ENCODE measurements around the gene CCDC6.
"Not testable (repeated sequence)": the region's sequence is repeated elsewhere in the genome, so short reads cannot be mapped to it uniquely, and the experiment has no call there.

Gene CCDC6

GRCh38 chr10:59906417-59907202, at the start of gene CCDC6:
CCDC6 (minus strand) TSS chr10:59906556; CDS start chr10:59906424, 132 bp downstream.
- peak; percentile 28 for DNase-seq

GRCh38 chr10:59954296-59954695, 47.9 kb upstream of the CCDC6 start:
- DNase-seq: no peak

DNA sequence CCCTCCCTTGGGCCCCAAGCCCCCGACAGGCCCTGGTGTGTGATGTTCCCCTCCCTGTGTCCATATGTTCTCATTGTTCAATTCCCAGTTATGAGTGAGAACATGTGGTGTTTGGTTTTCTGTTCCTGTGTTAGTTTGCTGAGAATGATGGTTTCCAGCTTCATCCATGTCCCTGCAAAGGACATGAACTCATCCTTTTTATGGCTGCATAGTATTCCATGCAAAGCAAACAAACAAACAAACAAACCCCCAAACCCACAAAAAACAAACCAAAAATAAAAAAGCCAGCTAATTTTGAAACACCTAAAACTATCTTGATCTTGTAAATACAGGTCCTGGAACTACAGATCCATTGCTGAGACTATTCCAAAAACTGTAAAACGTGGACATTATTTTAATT, 47.4 kb upstream of the CCDC6 start:
- not testable (repeated sequence) for DNase-seq

DNA sequence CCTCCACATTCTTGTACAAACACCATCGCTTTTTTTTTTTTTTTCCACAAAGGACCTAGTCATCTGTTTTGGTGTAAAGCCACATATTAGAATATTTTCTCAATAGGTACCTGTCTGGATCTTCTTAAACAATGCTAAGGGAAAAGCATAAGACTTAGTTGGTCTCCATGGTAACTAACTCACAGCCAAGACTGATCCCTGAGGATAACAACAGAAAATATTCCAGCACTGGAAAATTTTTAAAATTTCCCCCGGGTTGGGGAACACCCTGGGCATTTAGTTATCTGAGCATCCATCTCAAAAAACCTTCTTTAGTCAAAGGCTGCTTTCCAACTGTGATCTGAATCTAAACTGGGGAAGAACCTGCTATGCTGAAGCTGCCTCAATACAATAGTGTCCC, 43.7 kb upstream of the CCDC6 start:
- DNase-seq: no peak

- no peak for DNase-seq
Measured at GRCh38 chr10:59949608-59950007, 43.3 kb upstream of the CCDC6 start.

DNA sequence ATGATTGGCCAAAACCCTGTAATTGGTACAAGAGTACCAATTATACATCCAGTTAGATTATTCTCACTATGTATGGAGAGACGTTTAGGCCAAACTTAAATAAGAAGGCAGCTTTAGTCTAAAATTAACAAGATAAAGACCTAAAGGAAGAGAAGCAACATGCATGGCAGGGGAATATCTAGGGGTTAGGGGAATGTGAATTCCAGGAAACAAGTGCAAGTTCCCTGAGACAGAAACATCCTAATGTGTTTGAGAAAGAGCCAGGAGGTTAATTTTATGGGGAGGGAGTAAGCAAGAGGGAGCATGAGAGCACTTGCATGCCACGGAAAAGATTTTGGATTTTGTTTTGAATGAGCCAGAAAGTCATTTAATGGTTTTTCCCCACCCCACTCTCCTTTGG, 39.6 kb upstream of the CCDC6 start:
- no peak for DNase-seq

- DNase-seq: no peak
Measured at GRCh38 chr10:59945590-59945989, 39.2 kb upstream of the CCDC6 start.

- no peak for DNase-seq
Measured at GRCh38 chr10:59944339-59944935, 38.1 kb upstream of the CCDC6 start.

DNA sequence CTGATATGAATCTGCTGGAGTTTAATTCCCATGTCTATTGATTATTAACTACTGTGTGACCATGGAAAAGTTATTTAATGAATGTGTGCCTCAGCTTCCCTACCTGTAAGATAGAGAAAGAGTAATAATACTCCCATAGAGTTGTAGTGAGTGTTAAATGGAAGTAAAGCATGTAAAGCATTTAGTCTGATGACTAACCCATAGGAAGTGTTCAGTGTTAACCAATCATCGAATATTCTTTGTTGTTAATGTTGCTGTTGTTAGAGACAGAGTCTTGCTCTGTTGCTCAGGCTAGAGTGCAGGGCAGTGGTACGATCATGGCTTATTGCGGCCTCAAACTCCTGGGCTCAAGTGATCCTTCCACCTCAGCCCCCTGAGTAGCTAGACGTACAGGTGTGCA, 36.2 kb upstream of the CCDC6 start:
- no peak for DNase-seq

- DNase-seq: no peak
Measured at GRCh38 chr10:59937720-59938119, 31.4 kb upstream of the CCDC6 start.

GRCh38 chr10:59934701-59935100, 28.3 kb upstream of the CCDC6 start:
- no peak for DNase-seq

GRCh38 chr10:59930788-59931521, 24.6 kb upstream of the CCDC6 start:
- not testable (repeated sequence) for DNase-seq

- no peak for DNase-seq
Measured at GRCh38 chr10:59926086-59926485, 19.7 kb upstream of the CCDC6 start.

GRCh38 chr10:59922907-59923306, 16.6 kb upstream of the CCDC6 start:
- DNase-seq: no peak

DNA sequence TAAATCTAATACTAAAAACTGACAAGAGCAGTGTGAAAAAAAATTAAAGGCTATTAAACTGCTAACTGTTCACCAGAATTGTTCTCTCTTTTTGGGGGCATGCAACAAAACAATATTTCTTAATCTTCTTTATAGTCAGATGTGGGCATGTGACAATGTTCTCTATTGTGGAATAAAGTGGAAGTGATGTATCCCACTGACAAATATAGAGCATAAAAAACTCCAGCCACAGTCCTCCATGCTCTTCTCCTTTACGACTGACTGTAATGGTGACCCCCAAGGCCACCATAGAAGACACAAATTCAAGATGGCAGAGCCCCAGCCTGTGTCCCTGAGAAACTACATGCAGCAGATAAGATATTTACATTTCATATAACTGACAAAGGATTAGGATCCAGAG, 11.6 kb upstream of the CCDC6 start:
- DNase-seq: no peak

DNA sequence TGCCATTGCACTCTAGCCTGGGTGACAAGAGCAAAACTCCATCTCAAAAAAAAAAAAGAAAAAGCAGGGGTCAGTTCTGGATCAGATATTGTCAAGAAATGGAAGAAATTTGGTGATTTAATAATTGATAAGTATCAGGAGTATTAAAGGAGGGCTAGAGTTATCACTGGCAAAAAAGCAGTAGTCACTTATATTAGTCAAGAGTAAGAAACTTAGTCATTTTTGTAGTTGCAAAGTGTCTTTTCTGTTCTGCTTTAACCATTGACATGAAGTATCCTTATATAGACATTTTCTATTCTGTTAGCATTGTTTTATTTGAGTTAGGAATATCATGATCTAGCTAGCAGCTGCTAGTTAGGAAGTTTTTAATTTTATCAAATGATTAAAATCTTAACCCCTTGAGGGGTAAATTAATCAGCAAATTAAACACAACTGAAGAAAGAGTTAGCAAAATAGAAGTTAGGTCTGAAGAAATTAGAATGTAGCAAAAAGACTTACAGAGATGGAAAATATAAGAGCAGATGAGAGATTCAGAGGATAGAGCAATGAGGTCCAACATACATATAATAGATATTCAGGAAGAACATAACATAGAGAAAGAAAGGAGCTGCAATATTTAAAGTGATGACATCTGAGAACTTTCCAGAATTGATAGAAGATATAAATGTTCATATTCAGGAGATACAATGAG, 7.3 kb upstream of the CCDC6 start:
- DNase-seq: no peak

DNA sequence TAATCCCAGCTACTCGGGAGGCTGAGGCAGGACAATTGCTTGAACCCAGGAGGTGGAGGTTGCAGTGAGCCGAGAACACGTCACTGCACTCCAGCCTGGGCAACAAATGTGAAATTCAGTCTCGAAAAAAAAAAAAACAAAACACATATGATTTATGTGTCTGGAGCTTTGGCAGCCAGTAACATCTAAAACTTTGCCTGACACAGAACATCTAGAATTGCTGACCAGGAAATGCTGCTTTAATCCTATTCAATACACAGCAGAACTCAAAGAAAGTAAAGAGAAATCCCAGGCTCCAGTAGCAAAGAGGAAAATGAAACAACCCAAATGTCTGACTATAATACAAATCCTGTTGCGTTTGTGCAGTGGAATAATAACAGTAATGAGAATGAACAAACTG, 4.5 kb upstream of the CCDC6 start:
- DNase-seq: no peak

DNA sequence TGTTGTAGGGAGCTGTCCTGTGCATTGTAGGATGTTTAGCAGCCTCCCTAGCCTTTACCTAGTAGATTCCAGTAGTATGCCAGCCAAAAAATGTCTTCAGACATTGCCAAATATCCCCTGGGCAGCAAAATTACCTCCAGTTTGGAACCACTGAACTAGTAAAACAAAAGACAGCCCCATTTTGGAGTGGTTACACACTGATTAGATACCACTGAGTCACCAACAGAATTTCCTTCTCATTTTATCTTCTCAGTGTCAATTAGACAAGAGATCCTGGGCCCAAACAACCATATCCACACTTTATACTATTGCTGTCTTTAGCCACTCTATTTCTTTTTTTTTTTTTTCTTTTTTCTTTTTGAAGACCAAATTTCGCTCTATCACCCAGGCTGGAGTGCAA, 3.5 kb upstream of the CCDC6 start:
- DNase-seq: no peak

- no peak for DNase-seq
Measured at GRCh38 chr10:59908808-59909143, 2.4 kb upstream of the CCDC6 start.

DNA sequence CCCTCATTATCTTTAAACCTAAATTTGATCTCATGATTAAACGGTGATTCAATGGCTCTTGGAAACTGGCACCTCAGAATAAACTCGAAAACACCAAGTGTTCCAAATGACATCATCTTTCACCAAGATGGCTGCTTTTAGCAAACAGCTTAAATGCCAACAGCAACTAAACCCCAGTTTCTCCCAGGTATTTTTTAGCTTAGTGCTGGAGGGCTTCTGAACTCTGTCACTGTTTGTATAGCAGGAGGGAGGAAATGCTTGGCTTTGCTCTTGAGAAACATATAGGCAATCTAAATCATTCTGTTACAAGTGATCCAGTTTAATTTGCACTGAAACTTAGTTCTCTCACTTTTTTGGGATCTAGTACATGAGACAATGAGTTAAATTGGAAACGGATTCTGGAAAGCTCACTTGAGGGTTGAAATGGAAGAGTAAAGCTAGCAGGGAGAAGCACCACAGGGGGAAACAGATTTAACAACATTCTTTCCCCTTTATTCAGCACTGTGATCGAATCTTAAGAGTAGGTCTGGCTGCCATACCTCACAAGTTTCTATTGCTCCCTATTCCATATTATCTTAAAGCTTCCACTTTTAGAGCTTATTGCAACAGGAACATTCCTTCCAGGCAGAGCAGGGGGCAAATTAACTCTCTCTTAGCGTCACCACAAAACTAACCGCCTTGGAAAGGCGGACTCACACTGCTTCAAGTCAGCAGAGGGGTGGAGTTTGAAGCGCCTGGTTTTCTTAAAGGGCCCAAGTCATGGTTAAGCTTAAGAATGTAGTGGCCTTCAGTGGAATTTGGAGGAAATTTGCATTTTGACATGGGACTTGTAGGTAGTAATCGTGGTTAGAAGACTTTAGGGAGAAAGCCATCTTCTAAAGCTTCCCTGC, 1.8 kb upstream of the CCDC6 start:
- DNase-seq: no peak

DNA sequence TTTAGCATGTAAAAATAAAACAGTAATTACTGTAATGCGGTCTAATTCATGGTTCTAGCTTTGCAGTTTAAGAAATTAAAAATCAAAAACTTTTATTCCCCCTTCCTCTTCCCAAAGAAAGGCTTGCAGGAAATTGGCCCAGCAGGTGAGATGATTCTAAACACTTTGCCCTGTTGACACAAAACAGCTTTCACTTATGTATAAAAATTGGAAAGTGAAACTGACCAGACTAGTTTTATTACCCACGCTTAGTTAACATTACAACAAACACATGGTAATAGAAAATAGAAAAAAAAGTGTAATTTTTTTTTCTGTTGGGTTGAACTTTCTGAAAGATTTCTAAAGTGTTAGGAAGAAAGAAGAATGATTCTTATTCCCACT, 1.2 kb upstream of the CCDC6 start:
- no peak for DNase-seq

GRCh38 chr10:59905731-59906416, 482 bp downstream of the CCDC6 start:
- DNase-seq: no peak

All from NCI-H1436 treated with DMSO at 0.1 percent for 48 hours (cell line).